Measurements from ENCODE around the gene RRP15. TPM values are rescaled to one million over a fixed set of nuclear protein-coding genes. Genes with fewer than 3 reads are reported as not detected.

Gene RRP15
- total and polyA plus RNA-seq, 2 of the 13 experiments (the other 11 are each of a cell fraction or from before 2014, with no cell fraction given): 2.1 to 37.5 TPM

GRCh38 chr1:218254296-218254946 lies 30.7 kb upstream of the RRP15 start (continued):
- no peak for TF ChIP-seq AFF4 (CRISPR knock-in tag; IDR thresholded peaks at IDR 0.05)
- TF ChIP-seq KDM6A (CRISPR knock-in tag; IDR thresholded peaks at IDR 0.05; ENCODE audit: low read depth): no peak
- TF ChIP-seq STAT5B (CRISPR knock-in tag; IDR thresholded peaks at IDR 0.05): no peak
- TF ChIP-seq PHF8 (CRISPR knock-in tag; IDR thresholded peaks at IDR 0.05): no peak
- TF ChIP-seq ZNF326 (CRISPR knock-in tag; IDR thresholded peaks at IDR 0.05; ENCODE audit: borderline replicate concordance): no peak

DNA sequence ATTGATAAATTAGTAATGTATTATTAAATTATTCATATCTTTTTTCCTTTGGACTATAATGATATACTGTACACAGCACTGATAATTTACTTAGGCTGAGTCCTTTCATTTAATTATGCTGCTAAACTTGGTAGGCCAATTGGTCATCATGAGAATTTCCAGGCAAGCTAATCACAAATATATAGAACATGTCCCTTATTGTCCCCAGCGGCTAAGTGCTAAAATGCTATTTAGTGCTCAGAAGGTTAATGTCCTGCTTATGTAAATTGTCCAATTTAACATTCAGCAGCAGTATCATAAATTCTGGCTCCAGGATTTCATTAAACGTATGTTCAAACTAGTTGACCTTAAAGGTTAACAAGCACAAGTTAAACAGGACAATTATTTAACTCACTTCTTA lies 30.0 kb upstream of the RRP15 start:
- H3K79me2 ChIP-seq (ENCODE audit: insufficient read depth, low read length): no peaks in the 10 kb centered on the region
- no peaks in the 10 kb centered on the region for H3K36me3 ChIP-seq (replicated peaks in 1 of 2; ENCODE audit: control insufficient read depth in 1 of 2, insufficient read depth in 2 of 2, low read length in 2 of 2)
- H3K27me3 ChIP-seq (ENCODE audit: control insufficient read depth in 1 of 2, insufficient read depth in 2 of 2, low read length in 2 of 2): no peaks in the 10 kb centered on the region; a peak in 1 of 5 replicates
- ATAC-seq (no peak), DNase-seq (ENCODE audit: low spot score) (no peak), FAIRE-seq (no peak)
- in situ Hi-C loops (cut with HindIII; ENCODE audit: extremely low pct_ligation_motif_present, low pct_unique_long_range_greater_than_20kb): no loop called here
- H3K4me2 ChIP-seq (ENCODE audit: low read depth, low read length): no peak overlapping the region
- H3K9me3 ChIP-seq (ENCODE audit: low read length): no peaks in the 10 kb centered on the region
- H3K27ac ChIP-seq (ENCODE audit: extremely low read length, insufficient read depth, low read length): no peak overlapping the region
- H4K20me1 ChIP-seq (ENCODE audit: insufficient read depth, low read length): no peaks in the 10 kb centered on the region
- no peak overlapping the region for H2AFZ ChIP-seq (ENCODE audit: low read length)
- no TSS peak for BruUV-seq (replicated peaks)
- peaks cover 16% of the 10 kb centered on the region for H3K4me1 ChIP-seq (ENCODE audit: insufficient read depth, low read length)
- H3K9ac ChIP-seq (ENCODE audit: insufficient read depth, low read depth, low read length): no peak overlapping the region
- ChIA-PET POLR2A (no interaction called here), CTCF (ENCODE audit: low intra/inter-chr PET ratio, low total read pairs) (no interaction called here)
- 50% methylated on average over 2 of the region's 2 CpGs for WGBS (ENCODE audit: low lambda C conversion rate)
- intact Hi-C loops (cut with micrococcal nuclease; ENCODE audit: unreplicated experiment): no loop called here
- H3K4me3 ChIP-seq (replicated peaks in 1 of 3; ENCODE audit: insufficient read depth in 1 of 3, low read depth in 2 of 3, low read length in 3 of 3): no peak overlapping the region
- TF ChIP-seq ZBTB42 (CRISPR knock-in tag; IDR thresholded peaks at IDR 0.05) (no peak), PLSCR1 (CRISPR knock-in tag; IDR thresholded peaks at IDR 0.05; ENCODE audit: borderline replicate concordance) (no peak), ZNF33B (CRISPR knock-in tag; IDR thresholded peaks at IDR 0.05) (no peak), GABPA (IDR thresholded peaks at IDR 0.05; ENCODE audit: low read depth, low read length) (no peak), GABPA (CRISPR knock-in tag; IDR thresholded peaks at IDR 0.05; ENCODE audit: low read depth) (no peak), ZBTB2 (CRISPR knock-in tag; IDR thresholded peaks at IDR 0.05; ENCODE audit: low read depth) (no peak), MBNL3 (CRISPR knock-in tag; conservative IDR thresholded peaks at IDR 0.05) (no peak), HCFC1 (IDR thresholded peaks at IDR 0.05; ENCODE audit: low read depth, low read length) (no peak), PRDM10 (CRISPR knock-in tag; IDR thresholded peaks at IDR 0.05; ENCODE audit: low read depth) (no peak), ZNF446 (CRISPR knock-in tag; IDR thresholded peaks at IDR 0.05) (no peak)

Data from HepG2 (cell line).